Left hindlimb (tissue), 1 donor: Measurements from ENCODE around the gene TMA7B.

Experiments used
- DNase-seq: peaks from one replicate; pipeline ENCODE4 v3.0.0-alpha.2; 2018

The TMA7B gene

DNA sequence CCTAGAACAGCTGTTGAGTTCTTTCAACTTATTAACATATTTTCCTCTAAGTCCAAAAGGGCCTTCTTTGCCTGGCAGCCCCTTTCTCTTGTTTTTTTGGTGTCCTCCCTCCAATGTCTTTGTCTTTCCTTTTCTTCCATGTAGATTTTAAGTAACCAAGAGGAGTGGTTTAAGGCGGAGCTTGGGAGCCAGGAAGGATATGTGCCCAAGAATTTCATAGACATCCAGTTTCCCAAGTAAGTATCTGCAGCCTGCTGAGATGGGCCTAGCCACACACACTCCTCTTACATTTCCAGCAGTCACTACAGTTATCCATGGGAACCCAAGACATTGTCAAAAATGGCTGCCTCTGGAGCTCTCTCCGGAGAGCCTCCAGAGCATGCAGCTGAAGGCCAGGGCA is 4.5 kb upstream of the TMA7B start:
- DNase-seq, result no peak

DNA sequence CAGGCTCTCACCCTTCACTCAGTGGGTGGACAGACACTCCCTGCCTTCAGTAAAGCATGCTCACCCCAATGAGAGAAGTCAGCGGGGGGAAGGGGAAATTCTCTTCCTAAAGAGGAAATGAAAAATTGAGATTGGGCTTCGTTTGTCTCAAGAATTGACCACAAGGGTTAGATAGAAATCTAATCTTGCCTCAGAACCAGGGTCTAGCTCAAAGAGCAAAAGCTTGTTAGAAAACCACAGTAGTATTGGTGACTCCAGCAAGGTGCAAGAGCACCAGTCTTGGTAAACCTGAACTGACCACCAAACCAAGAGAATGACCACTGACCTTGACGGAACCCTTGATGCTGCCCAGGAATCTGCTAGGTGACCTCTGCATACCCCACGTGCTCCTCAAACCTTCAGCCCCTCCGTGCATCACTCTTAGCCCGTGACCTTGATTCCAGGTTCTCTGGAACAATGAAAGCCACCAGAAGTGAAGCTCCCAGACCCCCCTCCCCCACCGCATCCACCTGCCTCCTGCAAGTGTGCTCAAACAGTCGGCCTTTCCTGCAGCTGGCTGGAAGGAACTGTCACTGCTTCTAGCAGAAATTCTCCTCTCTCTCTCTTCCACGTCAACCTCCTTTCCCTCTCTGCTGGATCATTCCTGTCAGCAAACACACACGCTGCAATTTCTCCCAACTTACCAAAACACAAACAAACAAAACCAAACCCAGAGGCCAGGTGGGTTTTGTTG is 3.1 kb upstream of the TMA7B start:
- DNase-seq, result no peak

DNA sequence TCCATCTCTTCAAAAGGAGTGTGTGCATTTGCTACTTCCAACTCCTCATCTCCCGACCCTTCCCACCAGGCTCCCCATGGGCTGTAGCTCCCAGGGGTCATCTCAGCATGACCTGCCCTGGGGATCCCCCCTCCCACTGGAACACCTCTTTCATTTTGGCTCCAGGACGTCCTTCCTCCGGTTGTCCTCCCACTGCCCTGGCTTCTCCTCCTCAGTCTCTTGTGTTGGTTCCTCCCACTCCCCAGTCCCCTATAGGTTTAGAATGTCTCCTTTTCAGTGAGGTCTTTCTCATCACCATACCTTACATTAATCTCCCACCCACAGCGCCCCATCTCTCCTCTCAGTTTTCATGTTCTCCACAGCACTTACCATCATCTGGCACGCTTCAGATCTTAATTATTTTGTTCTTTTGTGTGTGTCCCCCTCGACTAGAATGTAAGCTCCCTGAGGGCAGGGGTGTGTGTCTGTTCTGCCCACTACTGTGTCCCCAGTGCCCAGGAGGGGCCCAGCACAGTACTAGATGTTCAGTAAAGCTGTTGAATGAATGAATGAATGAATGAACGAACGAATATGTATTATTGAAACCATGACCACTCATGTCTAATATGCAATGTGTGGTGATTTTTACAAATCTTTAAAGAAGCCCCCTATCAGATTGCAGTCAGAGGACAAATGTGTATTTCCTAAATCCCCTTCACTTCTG is 2.0 kb upstream of the TMA7B start:
- no peak for DNase-seq

DNA sequence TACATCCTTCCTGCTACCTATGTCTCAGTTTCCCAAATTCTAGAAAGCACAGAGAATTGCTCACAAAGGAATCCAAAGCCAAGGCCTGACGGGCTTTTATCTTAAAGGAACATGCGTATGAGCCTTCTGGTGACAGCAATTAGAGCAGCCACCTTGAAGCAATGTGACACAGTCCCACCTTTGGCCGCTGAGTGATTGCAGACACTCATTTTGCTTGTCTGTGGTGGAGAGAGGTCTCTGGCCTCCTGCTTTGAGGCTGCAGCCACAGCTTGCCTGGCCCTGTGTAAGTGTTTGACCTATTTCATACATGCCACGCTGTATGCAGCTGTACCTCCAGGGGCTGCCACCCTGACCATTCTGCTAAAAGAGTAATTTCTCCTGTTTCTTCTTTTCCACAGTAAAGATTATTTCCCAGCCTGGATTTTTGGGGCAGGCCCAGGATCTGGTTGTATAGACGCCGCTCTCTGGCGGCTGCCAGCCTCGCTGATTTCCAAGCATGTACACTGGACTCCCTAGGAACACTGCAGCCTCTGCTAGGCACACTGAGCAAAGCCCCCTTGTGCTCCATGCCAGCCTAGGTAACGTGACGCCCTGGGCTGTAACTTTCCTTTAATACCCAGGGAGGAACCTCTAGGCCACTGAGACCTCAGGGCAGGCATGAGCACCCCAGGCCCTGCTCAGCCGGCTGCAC is 1.1 kb upstream of the TMA7B start:
- DNase-seq, result no peak

DNA sequence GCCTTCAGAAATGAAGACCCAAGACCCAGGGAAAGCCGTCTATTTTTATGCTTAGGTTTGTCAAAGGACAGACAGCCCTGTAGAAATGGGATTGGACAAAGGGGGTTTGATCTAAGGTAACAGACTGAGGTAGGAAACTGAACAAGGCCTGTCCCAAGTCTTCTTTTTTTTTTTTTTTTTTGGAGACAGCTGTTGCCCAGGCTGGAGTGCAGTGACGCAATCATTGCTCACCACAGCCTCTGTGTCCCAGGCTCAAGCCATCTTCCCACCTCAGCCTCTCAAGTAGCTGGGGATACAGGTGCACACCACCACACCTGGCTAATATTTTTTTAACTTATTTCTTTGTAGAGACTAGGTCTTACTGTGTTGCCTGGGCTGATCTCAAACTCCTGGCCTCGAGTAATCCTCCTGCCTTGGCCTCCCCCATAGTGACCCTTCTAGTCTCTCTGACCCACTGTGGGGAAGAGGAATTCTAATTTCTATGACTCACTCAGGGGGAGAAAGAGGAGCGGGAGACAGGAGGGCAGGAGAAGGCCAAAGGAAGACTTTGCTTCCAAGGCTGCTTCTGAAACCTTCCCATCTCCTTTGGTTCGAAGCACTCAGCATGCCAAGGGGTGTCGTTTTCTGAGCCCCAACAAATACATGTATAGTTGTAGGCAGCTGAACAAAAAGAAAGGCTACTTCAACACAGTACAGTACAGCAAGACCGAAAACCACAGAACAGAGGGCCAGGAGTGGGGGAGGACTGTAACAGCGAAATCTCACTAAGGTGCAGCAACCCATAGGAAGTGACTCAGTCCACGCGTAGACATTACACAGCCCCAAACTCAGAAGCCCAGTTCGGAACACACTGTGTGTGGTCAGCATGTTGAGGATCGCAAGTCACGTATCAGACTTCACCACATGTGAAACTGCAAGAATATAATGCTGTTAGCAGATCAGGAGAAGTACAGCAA is 872 bp downstream of the TMA7B start:
- no peak for DNase-seq

DNA sequence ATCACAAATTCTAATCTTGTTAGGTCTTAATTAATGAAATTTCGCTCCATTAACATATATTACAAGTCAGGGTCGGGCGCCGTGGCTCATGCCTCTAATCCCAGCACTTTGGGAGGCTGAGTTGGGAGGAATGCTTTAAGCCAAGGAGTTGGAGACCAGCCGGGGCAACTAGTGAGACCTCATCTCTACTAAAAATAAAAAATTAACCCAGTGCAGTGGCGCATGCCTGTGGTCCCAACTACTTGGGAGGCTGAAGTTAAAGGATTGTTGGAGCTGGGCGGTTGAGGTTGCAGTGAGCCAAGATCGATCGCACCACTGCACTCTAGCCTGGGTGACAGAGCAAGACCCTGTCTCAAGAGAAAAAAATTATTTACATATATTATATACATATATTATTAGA is 1.9 kb downstream of the TMA7B start:
- no peak for DNase-seq

DNA sequence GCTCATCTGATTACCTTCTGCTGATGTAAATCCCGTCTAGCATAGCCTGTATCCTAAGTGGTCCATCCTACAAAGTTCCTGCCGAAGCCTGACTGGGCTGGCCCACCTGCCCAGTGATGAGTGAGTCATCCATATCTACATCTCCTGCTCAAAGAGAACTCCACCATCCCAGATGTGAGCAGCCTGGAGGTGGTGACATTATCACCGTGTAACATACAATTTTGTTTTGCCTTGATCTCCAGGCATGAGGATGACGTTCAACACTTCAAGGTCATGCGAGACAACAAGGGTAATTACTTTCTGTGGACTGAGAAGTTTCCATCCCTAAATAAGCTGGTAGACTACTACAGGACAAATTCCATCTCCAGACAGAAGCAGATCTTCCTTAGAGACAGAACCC is 5.6 kb downstream of the TMA7B start:
- DNase-seq, result no peak

DNA sequence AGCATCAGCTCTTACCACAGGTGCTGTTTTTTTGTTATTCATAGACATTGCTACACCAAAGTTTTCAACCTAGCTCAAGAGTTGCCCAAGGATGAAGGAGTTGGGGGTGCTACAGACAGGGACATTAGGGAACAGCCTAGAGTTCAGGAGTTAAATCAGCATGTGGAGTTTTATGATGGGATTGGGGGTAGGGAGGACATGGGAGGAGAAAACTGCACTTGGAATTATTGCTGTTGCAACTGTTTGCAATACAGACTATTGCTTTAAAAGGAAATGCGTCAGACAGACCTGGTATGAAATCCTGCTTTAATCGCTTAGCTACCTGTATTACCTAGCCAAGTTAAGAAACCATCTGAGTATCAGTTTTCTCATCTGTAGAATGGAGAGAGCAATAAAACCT is 6.3 kb downstream of the TMA7B start:
- no peak for DNase-seq

DNA sequence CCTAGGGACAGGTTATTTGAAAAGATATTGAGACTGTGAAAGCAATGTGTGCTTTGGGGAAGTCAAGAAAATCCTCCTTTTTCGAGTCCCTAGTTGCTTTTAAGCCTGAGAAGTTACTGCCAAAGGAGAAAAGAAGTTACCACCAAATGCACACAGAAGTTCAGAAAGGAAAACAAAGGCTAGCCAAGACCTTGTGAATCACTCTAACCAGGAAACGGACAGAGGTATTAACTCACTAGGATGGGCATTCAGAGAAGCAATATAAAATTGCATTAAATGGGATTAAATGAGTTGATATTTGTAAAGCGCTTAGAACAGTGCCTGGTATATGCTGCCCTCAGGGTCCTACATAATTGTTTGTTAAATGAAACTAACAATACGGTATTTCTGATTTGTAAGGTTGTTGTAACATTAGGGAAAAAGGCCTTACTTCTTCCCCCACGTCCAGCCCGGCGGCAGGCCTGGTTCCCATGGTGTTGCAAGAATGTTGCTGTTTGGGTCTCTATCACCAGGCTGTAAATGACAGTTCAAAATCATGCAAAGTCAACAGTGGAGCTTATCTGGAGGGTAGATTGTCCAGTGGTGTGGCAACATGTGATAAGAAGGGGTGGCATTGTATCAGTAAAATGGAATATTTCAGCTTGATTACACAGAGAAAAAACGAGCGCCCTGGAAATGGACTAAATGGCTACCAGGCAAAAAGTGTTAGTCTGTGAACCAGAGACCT is 7.1 kb downstream of the TMA7B start:
- DNase-seq, result no peak

DNA sequence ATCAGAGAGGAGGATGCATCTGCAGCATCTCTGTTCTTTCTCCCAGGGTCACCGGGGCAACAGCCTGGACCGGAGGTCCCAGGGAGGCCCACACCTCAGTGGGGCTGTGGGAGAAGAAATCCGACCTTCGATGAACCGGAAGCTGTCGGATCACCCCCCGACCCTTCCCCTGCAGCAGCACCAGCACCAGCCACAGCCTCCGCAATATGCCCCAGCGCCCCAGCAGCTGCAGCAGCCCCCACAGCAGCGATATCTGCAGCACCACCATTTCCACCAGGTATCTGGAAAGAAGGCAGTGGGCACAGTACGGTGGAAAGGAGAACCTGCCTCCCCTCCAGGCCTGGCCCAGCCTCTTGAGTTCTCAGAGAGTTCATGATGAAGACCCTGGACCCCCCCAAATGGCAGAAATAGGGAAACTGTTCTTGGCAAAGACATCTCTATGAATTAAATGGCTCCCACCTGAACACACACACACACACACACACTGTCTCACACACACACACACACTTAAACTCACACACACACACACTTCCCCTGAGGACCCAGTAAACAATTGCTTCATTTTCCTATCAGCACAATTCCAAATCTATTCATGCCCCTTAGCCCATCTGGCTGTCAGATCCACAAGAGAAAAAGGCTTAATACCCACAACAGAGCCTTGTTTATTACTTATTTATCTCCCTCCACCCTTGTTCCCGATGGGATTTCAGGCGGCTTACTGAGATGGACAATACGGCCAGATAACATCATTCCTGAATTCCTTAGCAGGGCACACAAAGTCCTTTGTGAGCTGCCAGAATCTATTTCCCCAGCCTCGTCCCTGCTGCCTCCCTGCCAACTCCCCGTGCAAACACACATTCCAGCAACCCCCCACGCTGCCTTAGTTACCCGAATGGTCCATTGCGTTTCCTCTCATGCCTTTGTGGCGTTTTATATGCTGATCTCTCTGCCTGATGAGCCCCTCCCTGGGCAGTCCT is 8.1 kb downstream of the TMA7B start:
- DNase-seq, result no peak

DNA sequence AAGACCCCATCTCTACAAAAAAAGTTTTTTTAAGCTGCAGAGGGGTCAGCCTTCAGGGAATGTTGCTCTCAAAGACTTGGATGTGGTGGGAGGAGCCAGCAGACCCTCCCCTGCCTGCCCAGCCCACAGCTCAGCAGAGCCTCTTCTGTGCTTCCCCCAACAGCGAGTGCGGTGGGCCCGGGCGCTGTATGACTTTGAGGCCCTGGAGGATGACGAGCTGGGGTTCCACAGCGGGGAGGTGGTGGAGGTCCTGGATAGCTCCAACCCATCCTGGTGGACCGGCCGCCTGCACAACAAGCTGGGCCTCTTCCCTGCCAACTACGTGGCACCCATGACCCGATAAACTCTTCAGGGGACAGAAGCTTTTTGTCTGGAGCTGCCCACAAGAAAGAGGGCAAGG is 10.5 kb downstream of the TMA7B start:
- no peak for DNase-seq

DNA sequence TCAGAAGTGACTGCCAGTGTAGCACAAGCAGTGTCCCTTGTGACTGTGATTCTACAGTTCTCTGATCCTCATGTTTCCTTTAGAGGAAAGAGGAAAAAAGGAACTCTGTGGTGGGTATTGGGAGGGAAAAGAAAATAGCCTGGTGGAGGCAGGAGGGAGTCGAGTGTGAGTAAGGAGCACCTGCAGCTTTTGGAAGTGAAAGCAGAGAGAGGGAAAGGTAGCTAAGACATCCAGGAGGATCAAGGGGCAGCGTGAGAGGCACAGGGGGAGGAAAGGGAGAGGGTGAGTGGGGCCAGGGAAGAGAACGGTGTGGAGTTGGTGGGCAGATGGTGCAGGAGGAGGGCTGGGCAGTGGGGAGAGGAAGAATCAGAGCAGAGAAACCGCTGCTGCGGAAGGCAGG is 12.4 kb downstream of the TMA7B start:
- no peak for DNase-seq

DNA sequence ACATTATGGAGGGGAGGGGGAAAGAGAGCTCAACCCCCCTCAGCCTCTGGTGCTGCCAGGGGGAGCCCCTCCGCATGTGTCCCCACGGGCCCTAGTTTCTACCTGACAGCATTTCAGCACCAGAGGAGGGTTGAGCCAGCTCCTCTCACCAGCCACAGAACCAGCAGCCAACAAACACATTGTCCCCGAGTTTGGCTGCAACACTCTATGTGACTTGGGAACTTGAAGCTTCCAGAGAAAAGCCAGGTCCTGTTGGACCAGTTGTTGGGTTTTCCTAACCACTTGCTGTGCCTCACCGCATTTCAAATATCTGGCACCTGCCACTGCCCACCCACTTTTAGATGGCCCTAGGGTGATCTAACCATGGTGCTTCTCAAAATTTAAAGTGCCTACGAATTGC is 13.5 kb downstream of the TMA7B start:
- DNase-seq, result no peak

DNA sequence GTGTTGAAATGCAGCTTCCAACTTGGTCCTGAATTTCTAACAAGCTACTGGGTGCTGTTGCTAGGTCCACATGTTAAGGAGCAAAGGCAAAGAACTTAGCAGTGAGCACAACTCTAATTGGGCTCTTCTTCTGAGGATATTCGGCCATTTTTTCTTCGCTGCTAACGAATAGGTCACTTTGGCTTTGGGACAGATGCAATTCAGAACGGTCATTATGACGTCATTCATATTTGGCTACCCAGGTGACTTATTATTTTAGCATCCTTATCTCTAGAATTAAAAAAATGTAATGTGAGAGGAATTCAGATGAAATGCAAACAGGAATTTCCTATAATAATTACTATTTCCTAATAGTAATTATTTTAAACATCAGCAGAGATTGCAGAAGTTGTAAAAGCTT is 13.9 kb downstream of the TMA7B start:
- DNase-seq, result no peak

DNA sequence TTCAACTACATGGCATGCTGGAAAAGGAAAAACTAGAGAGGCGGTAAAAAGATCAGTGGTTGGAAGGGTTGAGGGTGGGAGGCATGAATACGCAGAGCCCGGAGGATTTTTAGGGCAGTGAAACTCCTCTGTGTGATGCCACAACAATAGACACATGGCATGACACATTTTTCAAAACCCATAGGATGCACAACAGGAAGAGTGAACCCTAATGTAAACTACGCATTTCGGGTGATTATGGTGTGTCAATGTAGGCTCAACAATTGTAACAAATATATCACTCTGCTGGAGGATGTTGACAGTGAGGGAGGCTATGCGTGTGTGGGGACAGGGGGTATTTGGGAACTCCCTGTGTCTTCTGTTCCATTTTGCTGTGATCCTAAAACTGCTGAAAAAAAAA is 18.9 kb downstream of the TMA7B start:
- DNase-seq, result no peak

DNA sequence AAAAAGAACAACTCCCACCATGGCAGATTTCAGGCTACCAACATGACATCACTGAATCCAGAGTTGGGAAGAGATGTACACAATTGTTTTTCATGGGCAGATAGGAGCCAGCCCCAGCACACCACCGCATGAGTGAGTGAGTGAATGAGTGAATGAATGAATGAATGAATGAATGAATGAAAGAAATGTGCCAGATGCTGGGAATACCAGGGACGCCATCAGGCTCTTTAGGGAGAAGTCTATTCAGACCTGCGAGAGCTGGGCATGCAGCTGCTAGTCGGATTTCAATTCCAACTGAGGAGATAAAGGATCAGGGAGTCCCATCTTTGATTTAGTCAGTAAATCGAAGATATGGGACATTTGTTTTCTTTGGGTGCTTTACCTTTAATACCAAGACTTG is 19.3 kb downstream of the TMA7B start:
- no peak for DNase-seq

DNA sequence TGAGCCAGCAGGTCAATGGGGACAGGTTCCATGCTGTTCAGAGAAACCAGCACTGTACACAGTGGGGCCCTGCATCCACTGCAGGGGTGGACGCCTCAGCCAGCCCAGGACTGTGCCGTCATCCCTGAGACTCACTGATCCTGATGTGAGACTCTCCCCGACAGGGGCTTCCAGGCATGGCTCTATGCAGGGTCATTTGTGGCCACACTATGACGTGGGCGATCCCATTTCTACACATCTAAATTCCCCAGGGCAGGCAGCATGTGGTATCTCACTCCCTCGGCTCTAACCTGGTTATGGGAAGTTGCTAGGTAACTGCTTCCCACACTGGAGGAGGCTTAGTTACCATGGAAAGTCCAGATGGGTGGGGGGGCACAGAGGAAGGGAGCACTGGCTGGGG is 20.4 kb downstream of the TMA7B start:
- no peak for DNase-seq

DNA sequence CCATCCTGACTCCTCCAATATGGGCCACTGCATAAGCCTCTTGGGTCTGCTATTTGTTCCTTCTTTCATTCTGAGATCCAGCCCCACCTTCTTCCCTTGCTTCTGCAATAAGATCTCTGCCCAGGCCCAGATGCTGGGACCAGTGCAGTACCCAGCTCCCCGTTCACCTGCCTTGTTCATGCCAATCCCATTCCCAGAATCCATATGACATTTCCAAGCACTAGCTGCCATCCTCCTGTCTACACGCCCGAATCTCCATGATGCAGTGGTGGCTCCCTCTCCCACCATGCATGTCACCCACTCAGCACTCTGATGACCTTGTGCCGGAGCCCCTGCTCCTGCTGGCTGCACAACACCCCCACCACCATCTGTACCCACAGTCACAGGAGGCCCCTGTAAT is 23.1 kb downstream of the TMA7B start:
- DNase-seq, result no peak

DNA sequence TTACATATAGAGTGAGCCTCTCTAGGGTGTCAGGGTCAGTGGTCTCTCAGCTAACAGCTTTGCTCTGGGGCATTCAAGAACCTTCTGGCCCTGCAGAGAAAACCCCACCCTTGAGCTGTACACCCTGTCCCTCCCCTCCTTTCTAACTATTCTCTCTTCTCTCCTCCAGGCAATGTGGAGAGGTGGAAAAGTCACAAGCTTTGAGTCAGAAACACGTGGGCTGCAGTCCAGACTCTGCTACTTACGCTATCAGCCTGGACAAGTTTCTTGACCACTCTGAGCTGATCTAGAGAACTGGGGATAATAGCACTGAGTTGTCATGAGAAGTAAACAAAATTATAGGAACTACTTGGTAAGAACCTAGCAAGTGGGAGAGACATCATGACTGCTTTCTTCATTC is 23.8 kb downstream of the TMA7B start:
- no peak for DNase-seq

DNA sequence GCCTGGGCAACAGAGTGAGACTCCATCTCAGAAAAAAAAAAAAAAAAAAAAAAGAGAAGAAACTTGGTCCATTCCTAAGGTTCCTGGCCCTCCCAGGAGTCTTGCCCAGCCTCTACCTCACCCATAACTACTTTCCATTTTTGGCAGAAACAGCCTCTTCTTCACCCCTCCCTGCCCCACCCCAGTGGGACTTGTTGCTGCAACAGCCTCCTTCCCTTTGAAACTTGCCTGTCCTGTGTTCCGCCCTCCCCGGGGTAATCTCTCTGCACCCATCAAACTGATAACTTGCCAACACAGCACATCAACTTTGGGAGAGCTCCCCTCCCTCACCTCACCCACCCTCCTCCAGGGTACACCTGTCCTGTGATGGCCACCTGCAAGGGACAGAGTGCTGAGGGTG is 24.5 kb downstream of the TMA7B start:
- DNase-seq, result no peak

DNA sequence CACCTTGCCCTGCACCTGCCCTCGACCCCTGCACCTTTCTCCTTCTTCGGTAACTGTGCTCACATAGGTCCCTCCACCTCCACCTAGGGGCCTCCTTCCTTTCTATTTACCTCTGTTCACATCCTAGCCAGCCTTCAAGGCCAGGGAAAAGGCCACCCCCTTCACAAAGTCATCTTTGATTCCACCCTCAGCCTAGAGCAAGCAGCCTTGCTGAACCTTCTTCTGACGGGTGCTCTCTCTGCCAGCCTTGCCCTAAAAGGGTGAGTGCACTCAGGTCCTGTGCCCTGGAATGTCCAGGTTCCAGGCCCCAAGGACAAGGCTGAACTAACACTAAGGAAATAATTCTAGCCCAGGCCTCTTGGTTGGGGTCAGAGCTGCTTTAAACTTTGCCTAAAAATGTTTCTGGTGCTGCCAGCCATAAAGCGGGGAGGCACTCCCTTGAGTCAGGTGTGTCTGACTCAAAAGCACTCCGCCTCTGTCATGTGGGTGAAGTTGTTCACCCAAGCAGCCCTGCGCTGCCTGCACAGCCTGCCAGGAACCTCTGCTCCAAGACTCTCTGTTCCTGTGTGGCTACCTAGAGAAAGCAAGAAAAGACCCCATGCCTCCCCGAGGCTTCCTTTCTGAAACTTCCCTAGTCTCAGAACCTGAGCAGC is 25.3 kb downstream of the TMA7B start:
- DNase-seq, result no peak
